GM23338 (cell line): Measurements from ENCODE around the gene PRELID3B.

Experiments
- CREB1 ChIP-seq: fragments of 250-450 bp; sonication (Bioruptor Pico); IDR thresholded peaks from 2 replicates; pipeline ENCODE4 v1.5.0; 2020; ENCODE audit warnings: low read depth, mild to moderate bottlenecking, moderate library complexity
- EZH2 ChIP-seq: fragments of 200-600 bp; sonication (generic); IDR thresholded peaks from one replicate; pipeline ENCODE4 v1.8.0; 2017; ENCODE audit warnings: antibody characterized with exemption, mild to moderate bottlenecking, low read depth; ENCODE audit not compliant: unreplicated experiment
- EZH2phosphoT487 ChIP-seq: fragments of 200-600 bp; sonication (generic); IDR thresholded peaks from one replicate; pipeline ENCODE4 v1.8.1; 2018; ENCODE audit warnings: antibody characterized with exemption; ENCODE audit not compliant: unreplicated experiment
- POLR2AphosphoS5 ChIP-seq: IDR thresholded peaks from 2 replicates; pipeline ENCODE4 v1.6.1; 2016; ENCODE audit warnings: antibody characterized with exemption, low read depth
- REST ChIP-seq: IDR thresholded peaks from one replicate; pipeline ENCODE4 v1.6.1; 2018; ENCODE audit warnings: antibody characterized with exemption; ENCODE audit not compliant: unreplicated experiment
- TF ChIP-seq, protein P1 (sequence below), 2 experiments: fragments of 200-600 bp in 1 of 2; sonication (generic) in 1 of 2; conservative IDR thresholded peaks; 2 replicates each; pipeline versions ENCODE4 v1.5.1 to v1.6.1; 2016 to 2017; ENCODE audit warnings: antibody characterized with exemption in 2 of 2, low read depth in 2 of 2, mild to moderate bottlenecking in 2 of 2, moderate library complexity in 1 of 2
- TF ChIP-seq, protein P2 (sequence below): IDR thresholded peaks from 2 replicates; pipeline ENCODE4 v1.6.1; 2016; ENCODE audit warnings: antibody characterized with exemption

- TF ChIP-seq, protein P1, sequence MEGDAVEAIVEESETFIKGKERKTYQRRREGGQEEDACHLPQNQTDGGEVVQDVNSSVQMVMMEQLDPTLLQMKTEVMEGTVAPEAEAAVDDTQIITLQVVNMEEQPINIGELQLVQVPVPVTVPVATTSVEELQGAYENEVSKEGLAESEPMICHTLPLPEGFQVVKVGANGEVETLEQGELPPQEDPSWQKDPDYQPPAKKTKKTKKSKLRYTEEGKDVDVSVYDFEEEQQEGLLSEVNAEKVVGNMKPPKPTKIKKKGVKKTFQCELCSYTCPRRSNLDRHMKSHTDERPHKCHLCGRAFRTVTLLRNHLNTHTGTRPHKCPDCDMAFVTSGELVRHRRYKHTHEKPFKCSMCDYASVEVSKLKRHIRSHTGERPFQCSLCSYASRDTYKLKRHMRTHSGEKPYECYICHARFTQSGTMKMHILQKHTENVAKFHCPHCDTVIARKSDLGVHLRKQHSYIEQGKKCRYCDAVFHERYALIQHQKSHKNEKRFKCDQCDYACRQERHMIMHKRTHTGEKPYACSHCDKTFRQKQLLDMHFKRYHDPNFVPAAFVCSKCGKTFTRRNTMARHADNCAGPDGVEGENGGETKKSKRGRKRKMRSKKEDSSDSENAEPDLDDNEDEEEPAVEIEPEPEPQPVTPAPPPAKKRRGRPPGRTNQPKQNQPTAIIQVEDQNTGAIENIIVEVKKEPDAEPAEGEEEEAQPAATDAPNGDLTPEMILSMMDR (conservative IDR thresholded peaks at IDR 0.05; ENCODE audit: low read depth in 2 of 2) = no peak
- TF ChIP-seq POLR2AphosphoS5 = no peak
- TF ChIP-seq EZH2 = no peak
- TF ChIP-seq REST = no peak
- TF ChIP-seq CREB1 = no peak
- TF ChIP-seq, protein P2, sequence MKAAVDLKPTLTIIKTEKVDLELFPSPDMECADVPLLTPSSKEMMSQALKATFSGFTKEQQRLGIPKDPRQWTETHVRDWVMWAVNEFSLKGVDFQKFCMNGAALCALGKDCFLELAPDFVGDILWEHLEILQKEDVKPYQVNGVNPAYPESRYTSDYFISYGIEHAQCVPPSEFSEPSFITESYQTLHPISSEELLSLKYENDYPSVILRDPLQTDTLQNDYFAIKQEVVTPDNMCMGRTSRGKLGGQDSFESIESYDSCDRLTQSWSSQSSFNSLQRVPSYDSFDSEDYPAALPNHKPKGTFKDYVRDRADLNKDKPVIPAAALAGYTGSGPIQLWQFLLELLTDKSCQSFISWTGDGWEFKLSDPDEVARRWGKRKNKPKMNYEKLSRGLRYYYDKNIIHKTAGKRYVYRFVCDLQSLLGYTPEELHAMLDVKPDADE = no peak
- no peak for TF ChIP-seq EZH2phosphoT487
Measured at GRCh38 chr20:59073582-59073981, 31.0 kb upstream of the PRELID3B start.
